ENCODE results near the gene KLHL29. TPM values are rescaled to one million over a fixed set of nuclear protein-coding genes. Genes with fewer than 3 reads are reported as not detected.

KLHL29 gene
- total and polyA plus RNA-seq, 2 donors (not counting 1 experiment from before 2014, with no cell fraction given), result 1.3 to 3.4 TPM

GRCh38 chr2:23568626-23569190, 183.7 kb downstream of the KLHL29 start:
- intact Hi-C loops (cut with micrococcal nuclease), result no loop called here

More at GRCh38 chr2:23568626-23569190, 183.7 kb downstream of the KLHL29 start:
- TF ChIP-seq EZH2 (IDR thresholded peaks at IDR 0.05; ENCODE audit: borderline replicate concordance, insufficient read depth, low read depth, low read length, poor library complexity, severe bottlenecking) (no peak), CTCF (IDR thresholded peaks at IDR 0.05) (no peak)
- Mint-ChIP-seq H3K4me3 (no peak overlapping the region), H3K4me1 (no peaks in the 10 kb centered on the region), H3K27me3 (no peaks in the 10 kb centered on the region), H3K27ac (no peak overlapping the region), H3K9me3 (ENCODE audit: insufficient read depth) (no peaks in the 10 kb centered on the region)
- ChIA-PET POLR2A (no interaction called here), CTCF (no interaction called here)
- WGBS (ENCODE audit: insufficient coverage), result 100% methylated on average over 1 of the region's 3 CpGs
- H3K4me1 ChIP-seq (ENCODE audit: control insufficient read depth in 2 of 2, insufficient read depth in 2 of 2, low read length in 2 of 2), result no peaks in the 10 kb centered on the region
- H3K4me2 ChIP-seq (replicated peaks; ENCODE audit: low read depth, low read length, poor library complexity, severe bottlenecking), result no peak overlapping the region
- H3K27me3 ChIP-seq (replicated peaks in 1 of 4; ENCODE audit: control extremely low read depth in 1 of 4, control insufficient read depth in 3 of 4, insufficient read depth in 4 of 4, low read length in 3 of 4), result no peaks in the 10 kb centered on the region
- DNase-seq (no peak), ATAC-seq (ENCODE audit: low read depth) (no peak)
- no peak overlapping the region for H2AFZ ChIP-seq (ENCODE audit: insufficient read depth, low read depth, low read length, poor library complexity, severe bottlenecking)
- H3K9me3 ChIP-seq (ENCODE audit: control extremely low read depth in 1 of 3, control insufficient read depth in 2 of 3, insufficient read depth in 1 of 3, low read length in 2 of 3), result peaks cover 0 to 6% (median 0%) of the 10 kb centered on the region in 3 donors
- no peaks in the 10 kb centered on the region for H4K20me1 ChIP-seq (ENCODE audit: control insufficient read depth, insufficient read depth, low read length, poor library complexity, severe bottlenecking)
- no peak overlapping the region for H3K4me3 ChIP-seq (ENCODE audit: control extremely low read depth in 1 of 5, extremely low read depth in 1 of 5, insufficient read depth in 1 of 5, low read depth in 2 of 5, low read length in 4 of 5)
- H3K27ac ChIP-seq (ENCODE audit: low read length in 2 of 2), result no peak overlapping the region
- no peaks in the 10 kb centered on the region for H3K36me3 ChIP-seq (replicated peaks in 1 of 2; ENCODE audit: control extremely low read depth in 1 of 2, control insufficient read depth in 1 of 2, extremely low read depth in 1 of 2, insufficient read depth in 2 of 2, low read length in 1 of 2)
- H3K79me2 ChIP-seq (ENCODE audit: control insufficient read depth, insufficient read depth, low read length), result no peaks in the 10 kb centered on the region
- no peak overlapping the region for H3K9ac ChIP-seq (ENCODE audit: low read length)

Measured in B cell (primary cell).